GM18517 (cell line): ENCODE measurements around the gene GPC2.
"Not testable (repeated sequence)": the region's sequence is repeated elsewhere in the genome, so short reads cannot be mapped to it uniquely, and the experiment has no call there.

Experiments
- ATAC-seq: cut with Tn5 transposase; IDR thresholded peaks from one replicate; pipeline ENCODE4 v1.9.1; 2021; ENCODE audit warnings: mild to moderate bottlenecking, moderate library complexity; ENCODE audit not compliant: unreplicated experiment

The GPC2 gene

DNA sequence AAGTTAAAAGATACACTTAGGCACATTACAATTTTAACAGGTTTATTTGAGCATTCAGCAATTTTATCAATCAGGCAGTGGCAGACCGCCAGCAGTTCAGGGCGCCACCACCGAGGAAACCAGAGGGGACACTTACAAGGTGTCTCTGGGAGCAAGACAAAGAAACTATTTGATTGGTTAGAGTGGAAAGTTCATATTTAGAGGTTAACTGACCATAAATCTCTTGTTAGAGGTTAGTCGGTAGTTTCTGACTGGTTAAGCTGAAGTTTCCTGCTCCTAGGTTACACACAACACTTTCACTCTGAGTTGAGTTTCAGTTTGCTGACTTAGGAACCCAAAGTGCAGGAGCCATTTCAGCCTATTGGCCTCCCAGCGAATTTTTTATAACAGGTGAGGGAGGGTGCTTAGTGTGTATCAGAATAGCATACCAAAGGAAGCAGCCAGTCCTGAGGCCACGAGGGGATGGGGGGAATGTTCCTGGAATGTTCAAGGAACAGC is 31.8 kb upstream of the GPC2 start:
- ATAC-seq = peak; percentile 81

GRCh38 chr7:100204454-100204853 is 27.3 kb upstream of the GPC2 start:
- no peak for ATAC-seq

DNA sequence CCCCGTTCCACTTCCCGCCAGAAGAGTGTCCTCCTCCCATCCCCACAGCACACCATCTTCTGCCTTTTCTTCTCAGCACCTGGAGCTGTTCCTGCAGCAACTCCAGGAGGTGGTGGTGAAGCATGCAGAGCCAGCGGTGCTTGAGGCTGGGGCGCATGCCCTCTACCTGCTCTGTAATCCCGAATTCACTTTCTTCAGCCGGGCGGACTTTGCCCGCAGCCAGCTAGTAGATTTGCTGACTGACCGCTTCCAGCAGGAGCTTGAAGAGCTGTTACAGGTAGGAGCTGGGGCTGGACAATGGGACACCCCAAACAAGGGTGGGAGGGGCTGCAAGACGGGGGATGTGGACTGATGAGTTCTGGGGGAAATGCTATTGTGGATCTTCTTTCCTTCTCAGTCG is 23.5 kb upstream of the GPC2 start:
- ATAC-seq = no peak

DNA sequence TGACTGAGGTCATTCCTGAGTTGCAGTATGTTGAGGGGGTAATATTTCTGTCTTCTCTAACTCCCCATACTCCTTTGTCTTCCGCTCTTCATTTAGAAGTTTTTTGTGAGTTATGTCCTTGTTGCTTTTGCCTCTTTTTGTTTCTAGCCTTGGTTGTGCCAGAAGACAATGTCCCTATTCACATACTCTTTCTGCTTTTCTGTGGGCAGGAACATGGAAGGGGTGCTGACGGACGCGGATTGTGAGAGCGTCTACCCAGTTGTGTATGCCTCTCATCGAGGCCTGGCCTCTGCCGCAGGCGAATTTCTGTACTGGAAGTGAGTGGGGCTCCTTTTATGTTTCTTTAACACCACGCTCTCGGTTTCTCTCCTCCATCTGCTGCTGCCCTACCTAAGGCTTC is 21.1 kb upstream of the GPC2 start:
- ATAC-seq = no peak

GRCh38 chr7:100195901-100196322 is 18.7 kb upstream of the GPC2 start:
- peak; percentile 68 for ATAC-seq

DNA sequence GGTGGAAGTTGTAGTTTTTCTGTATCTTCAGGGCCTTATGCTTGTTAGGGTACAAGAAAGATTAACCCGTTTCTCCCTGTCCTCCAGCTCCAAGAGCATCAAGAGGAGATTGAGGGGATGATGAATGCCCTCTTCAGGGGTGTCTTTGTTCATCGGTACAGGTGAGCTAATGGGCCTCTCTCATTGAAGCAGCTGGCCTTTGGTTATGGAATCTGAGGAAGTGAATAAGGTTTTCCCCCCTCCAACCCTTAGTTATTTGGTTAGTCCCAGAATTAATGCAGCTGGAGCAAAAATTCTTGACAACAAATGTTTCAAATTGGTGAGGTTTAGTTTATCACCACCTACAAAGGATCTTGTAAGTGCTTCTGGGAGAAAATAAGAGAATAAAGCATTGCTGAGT is 18.0 kb upstream of the GPC2 start:
- no peak for ATAC-seq

- no peak for ATAC-seq
These were observed 15.8 kb upstream of the GPC2 start for GRCh38 chr7:100192969-100193368.

DNA sequence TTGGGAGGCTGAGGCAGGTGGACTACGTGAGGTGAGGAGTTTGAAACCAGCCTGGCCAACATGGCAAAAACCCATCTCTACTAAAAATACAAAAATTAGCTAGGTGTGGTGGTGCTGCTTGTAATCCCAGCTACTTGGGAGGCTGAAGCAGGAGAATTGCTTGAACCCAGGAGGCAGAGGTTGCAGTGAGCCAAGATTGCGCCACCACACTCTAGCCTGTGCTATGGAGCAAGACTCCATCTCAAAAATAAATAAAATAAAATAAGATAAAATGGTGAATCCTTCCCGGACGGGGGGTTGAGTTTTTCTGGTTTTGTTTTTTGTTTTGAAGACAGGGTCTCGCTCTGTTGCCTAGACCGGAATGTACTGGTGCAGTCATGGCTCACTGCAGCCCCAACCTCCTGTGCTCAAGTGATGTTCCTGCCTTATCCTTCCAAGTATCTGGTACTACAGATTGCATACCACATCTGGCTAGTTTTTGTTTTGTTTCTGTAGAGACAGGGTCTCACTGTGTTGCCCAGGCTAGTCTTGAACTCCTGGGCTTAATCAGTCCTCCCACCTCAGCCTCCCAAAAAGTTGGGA is 15.2 kb upstream of the GPC2 start:
- ATAC-seq = not testable (repeated sequence)

DNA sequence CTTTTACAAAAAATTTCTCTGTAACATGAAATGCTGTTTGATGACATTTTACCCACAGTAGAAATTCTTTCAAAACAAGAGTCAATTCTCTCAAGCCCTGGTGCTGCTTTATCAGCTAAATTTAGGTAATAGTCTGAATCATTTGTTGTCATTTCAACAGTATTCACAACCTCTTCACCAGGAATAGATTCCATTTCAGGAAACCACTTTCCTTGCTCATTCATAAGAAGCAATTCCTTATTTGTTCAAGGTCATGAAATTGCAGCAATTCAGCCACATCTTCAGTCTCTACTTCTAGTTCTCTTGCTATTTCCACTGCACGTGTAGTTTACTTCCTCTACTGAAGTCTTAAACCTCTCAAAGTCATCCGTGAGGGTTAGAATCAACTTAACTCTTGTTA is 14.6 kb upstream of the GPC2 start:
- ATAC-seq = no peak

DNA sequence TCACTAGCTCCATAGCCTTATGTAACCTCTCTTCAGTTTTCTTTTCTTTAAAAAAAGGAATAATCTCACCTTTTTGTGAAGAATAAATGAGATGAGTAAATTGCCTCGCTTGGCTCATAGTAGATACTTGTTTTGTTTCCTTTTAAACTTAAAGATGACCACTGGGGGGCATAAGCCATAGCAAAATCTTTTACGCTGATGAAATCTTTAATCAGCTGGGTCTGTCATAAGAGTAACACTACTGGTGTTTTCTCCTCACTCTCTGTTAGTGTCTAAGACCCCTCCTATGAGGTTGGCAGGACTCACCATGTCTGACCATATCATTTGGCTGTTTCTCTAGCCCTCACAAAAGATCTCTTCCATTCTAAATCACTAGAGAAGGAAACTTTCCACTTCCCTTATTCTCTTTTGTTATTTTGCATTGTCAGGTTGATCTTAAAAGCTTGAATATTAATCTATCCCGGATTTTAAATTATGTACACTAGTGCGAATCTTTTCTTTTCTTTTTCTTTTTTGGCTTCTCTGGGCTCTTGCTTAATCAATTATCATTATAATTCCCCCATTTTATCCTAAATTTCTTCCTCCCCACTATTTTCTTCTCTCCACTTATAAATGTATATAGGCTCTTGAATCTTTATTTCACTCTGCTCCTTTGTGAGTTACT is 13.0 kb upstream of the GPC2 start:
- no peak for ATAC-seq

DNA sequence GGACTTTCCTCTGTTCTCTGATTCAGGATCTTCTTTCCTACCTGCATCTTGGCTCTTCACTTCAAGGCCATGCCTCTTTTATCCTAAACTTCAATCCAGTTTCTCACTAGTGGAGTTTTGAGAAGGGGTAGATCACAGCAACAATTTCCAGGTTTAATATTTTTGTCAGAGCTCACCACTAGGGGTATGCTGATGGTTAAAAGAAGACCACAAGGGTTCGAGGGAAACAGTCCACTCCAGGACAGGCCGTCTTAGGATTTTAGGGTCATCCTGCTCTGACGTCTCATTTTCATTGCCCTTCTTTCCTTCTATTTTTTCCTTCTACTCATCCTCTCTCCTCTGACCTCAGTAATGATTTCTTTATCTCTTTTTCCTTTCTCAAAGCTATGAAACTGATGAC is 11.9 kb upstream of the GPC2 start:
- ATAC-seq = no peak

DNA sequence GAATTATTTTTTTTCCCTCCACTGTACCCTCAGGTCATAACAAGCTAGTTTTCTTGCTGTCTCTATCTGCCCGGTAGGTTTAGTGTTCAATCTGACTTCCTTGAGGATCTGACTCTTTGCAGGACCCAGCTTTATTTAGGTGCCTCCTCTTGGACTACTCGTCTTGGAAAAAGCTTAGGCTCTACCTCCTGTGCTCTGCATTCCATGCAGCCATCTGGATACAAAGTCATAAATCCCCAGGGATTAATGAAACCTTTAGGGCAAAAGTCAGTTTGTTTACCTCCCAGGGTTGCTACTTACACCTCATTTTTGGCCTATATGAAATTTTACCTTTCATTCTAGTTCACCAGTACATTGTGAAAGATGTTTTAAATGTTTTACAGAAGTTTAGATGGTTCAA is 8.5 kb upstream of the GPC2 start:
- ATAC-seq = no peak

- ATAC-seq = not testable (repeated sequence)
These were observed 5.9 kb upstream of the GPC2 start for GRCh38 chr7:100183090-100183489.

- ATAC-seq = not testable (repeated sequence)
These were observed 5.4 kb upstream of the GPC2 start for GRCh38 chr7:100182616-100183015.

GRCh38 chr7:100180084-100180483 is 2.9 kb upstream of the GPC2 start:
- not testable (repeated sequence) for ATAC-seq

GRCh38 chr7:100176096-100177044 is 811 bp downstream of the GPC2 start:
- no peak for ATAC-seq

GRCh38 chr7:100175296-100175935 is 1.8 kb downstream of the GPC2 start:
- no peak for ATAC-seq

DNA sequence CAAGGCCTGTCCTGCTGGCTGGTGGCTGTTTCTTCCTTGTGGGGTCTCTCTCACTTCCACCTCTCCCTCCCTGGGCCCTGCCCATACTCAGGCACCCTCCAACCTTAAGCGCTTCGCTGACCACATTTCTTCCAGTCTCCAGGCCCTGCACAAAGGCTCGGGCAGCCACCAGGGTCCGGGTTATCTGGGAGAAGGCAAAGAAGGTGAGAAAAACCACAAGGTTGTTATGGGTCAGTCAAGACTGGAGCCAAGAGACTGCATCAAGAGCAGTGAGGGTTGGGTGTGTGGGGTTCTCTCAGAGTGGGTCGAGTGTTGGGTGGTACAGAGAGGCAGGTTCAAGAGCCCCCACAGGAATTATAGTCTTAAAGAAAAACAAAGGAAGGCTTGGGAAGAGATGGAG is 2.6 kb downstream of the GPC2 start:
- ATAC-seq = no peak

GRCh38 chr7:100173806-100174495 is 3.2 kb downstream of the GPC2 start:
- ATAC-seq = no peak

- ATAC-seq = no peak
These were observed 5.3 kb downstream of the GPC2 start for GRCh38 chr7:100171840-100172239.
